Choroid plexus epithelial cell (primary cell): ENCODE results near the gene ZNRF3.
A peak's percentile ranks its signal among the peaks of the same experiment; 100 is the strongest.
"Not testable (repeated sequence)": the region's sequence is repeated elsewhere in the genome, so short reads cannot be mapped to it uniquely, and the experiment has no call there.

Experiments
- DNase-seq: peaks from one replicate; pipeline ENCODE4 v3.0.0-alpha.2; 2010; ENCODE audit warnings: low read depth
- H3K4me3 ChIP-seq: 2 replicates; pipeline ENCODE4 v1.5.1; 2011; ENCODE audit warnings: low read depth, mild to moderate bottlenecking, control low read depth, low read length, moderate library complexity
- CTCF ChIP-seq: conservative IDR thresholded peaks from 2 replicates; pipeline ENCODE4 v1.5.1; 2011; ENCODE audit warnings: low read depth, mild to moderate bottlenecking, control low read depth, inconsistent platforms, low read length, moderate library complexity

The ZNRF3 gene

DNA sequence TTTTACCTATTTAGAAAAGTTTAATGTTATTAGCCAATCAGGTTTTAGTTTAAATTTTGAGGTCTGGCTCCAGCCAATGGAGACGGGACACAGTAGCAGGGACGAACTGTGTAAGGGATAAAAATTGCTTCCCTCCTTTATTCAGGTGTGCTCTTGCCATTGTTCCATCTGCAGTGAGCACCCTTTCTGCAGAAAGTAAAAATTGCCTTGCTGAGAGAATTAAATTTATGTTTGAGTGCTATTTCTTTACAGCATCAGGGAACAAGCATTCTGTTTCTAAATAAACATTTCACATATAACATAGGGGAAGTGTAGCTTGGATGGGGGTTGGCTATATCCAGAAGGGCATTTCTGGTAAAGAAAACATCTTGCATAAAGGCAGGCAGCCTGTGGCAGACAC, 36.4 kb upstream of the ZNRF3 start:
- no peak for DNase-seq
- no peak overlapping the region for H3K4me3 ChIP-seq
- TF ChIP-seq CTCF: no peak

DNA sequence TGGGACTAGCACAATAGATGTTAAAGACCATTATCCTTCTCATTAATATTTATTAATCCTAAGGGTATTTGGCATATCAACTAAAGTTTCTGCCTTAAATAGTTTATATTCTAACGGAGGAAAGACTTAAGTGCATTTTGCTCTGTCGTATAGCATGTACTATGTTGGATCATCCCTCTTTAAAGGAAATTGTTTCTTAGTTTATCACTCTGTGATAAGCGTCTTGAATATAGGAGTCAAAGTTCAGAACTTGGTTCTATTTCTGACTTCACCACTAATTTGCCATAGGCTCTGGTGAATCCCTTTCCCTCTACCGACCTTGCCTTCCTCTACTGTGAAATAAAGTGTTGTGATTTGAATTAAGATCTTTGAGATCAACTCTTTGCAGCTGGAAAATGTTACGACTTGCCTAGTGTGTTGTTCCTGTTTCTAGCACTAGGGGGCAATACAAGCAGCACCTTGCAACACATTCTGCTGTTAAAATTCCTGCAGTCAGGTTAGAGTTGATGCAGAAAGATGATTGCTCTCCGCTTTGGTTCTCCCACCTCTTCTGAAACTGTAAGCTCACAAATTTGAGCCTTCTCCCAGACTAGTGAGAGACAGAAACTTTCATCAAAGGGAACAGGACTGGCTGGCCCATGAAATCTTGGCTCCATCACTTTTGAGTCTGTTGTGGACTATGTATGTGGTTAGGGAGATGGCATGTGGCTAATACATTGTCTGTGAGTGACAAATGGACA, 27.8 kb upstream of the ZNRF3 start:
- H3K4me3 ChIP-seq: no peak overlapping the region
- peak; percentile 89 for TF ChIP-seq CTCF
- DNase-seq: peak; percentile 88

- no peak for DNase-seq
- no peak overlapping the region for H3K4me3 ChIP-seq
- no peak for TF ChIP-seq CTCF
Observed at GRCh38 chr22:28856095-28856455, 27.3 kb upstream of the ZNRF3 start.

DNA sequence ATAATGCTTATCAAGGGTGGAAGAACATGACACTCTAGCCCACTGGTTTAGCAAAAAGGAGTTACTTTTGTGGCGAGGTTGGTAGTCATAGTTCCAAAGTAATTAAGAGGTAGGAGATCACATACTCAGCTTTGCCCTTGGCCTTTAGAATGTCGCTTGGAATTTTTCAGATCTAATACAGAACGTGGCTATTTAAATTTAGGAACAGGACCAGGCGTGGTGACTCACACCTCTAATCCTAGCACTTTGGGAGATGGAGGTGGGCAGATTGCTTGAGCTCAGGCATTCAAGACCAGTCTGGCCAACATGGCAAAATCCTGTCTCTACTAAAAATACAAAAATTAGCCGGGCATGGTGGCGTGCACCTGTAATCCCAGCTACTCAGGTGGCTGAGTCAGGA, 26.1 kb upstream of the ZNRF3 start:
- no peak overlapping the region for H3K4me3 ChIP-seq
- DNase-seq: no peak
- no peak for TF ChIP-seq CTCF

DNA sequence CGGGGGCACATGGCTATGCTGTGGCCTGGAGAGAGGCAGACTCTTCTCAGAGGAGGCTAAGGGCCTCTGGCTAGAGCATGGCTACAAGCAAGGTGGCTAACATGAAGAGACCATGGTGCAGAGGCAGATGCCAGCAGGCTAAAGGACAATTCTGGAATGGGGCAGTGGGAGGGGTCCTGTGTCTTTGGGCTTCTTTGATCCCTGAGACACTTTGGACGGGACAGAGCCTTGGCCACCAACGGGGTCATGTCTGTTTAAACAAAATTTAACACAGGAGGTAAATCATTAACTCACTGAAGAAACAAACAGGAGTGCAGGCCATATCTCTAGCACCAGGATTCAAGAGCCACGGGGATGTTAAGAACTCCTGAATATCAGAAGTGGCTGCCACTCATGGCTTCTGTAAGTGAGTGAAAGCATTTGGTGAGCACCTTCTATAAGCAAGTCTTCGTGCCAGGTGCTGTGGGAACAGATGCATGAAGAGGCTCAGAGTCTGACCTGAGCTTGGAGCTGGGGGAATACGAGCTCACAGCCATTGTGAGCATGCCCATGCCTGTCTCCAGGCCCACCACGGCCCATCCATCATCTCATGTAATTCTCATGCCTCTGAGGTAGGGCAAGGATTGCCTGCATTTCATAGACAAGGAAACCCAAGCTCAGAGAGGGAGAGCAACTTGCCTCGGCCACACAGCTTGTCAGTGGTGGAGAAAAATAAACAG, 18.3 kb upstream of the ZNRF3 start:
- H3K4me3 ChIP-seq: no peak overlapping the region
- no peak for DNase-seq
- TF ChIP-seq CTCF: no peak

- DNase-seq: no peak
- no peak overlapping the region for H3K4me3 ChIP-seq
- TF ChIP-seq CTCF: no peak
Observed at GRCh38 chr22:28867191-28867590, 16.2 kb upstream of the ZNRF3 start.

- DNase-seq, H3K4me3 ChIP-seq: not testable (repeated sequence)
Observed at GRCh38 chr22:28868389-28868788, 15.0 kb upstream of the ZNRF3 start.
